ENCODE results near the gene SLC6A11. TPM values are rescaled to one million over a fixed set of nuclear protein-coding genes. Genes with fewer than 3 reads are reported as not detected.

SLC6A11 gene
- polyA plus RNA-seq, 2 donors, result 6.1 to 7.3 TPM

DNA sequence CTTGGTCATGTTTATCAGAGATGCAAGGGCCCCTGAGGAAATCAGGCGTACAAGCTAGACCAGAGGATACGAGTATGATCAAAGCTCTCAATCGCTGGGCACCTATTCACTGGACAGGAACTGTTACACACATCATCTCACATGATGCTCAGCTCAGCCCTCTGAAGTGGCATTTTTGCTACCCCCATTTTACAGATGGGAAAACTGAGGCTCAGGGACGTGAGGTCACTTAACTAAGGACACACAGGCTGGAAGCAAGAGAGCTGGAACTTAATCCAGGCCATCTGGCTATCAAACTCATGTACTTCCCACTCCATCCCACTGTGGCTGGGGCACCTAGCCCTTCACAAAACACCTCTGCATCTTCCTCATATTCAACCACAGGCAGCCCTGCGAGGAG lies 103.6 kb downstream of the SLC6A11 start:
- 71 to 81% methylated on average over 5 of the region's 5 CpGs for WGBS, 2 donors
- Histone ChIP-seq H3K27me3 (ENCODE audit: control insufficient read depth in 1 of 2, insufficient read depth in 2 of 2, low read length in 2 of 2) (no peaks in the 10 kb centered on the region), H3K27ac (ENCODE audit: low read depth in 2 of 2, low read length in 1 of 2) (no peak overlapping the region), H3K4me3 (ENCODE audit: low read depth in 1 of 2, low read length in 2 of 2) (no peak overlapping the region), H3K4me1 (ENCODE audit: control insufficient read depth in 2 of 2, insufficient read depth in 2 of 2, low read length in 1 of 2) (no peaks in the 10 kb centered on the region), H3K9me3 (ENCODE audit: control insufficient read depth in 2 of 2, insufficient read depth in 1 of 2, low read depth in 1 of 2, low read length in 1 of 2) (no peaks in the 10 kb centered on the region), H3K36me3 (ENCODE audit: control insufficient read depth in 2 of 2, insufficient read depth in 2 of 2, low read length in 1 of 2) (peaks cover 3 to 4% of the 10 kb centered on the region in 2 donors)

DNA sequence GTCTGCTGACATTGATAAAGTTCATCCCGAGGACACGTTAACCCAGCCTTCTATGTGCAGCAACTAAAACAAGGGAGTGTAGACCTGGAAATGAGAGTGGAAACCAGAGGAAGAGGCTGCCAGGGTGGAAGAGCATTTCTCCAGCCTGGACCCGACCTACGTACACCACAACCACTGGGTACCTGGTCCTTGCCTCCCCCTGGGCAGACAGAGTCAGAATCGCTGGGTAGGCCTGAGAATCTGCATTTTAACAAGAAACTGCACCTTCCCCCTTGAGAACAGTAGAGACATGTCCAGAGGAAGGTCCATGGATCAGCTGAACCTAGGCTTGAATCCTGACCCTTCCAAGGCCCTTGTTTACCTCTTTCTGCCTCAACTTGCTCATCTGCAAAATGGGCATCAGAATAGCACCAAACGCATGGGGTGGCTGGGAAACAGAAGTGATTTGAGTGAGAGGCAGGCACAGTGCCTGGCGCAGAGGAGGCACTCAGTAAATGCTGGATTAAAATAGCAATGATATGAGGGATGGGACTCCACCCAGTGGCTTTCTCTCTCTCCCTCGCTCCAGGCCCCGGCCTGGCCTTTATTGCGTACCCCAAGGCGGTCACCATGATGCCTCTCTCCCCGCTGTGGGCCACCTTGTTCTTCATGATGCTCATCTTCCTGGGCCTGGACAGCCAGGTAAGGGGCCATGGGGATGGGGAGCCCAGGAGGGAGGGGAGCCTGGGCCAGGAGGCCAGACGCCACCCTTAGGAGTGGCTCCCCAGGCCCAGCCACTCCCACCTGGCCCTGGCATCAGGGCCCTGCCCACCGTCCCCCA lies 109.6 kb downstream of the SLC6A11 start:
- H3K4me3 ChIP-seq (ENCODE audit: low read depth in 1 of 2, low read length in 2 of 2), result peak overlapping the region; percentile 32 to 38
- peaks cover 8 to 14% of the 10 kb centered on the region in 2 donors for H3K4me1 ChIP-seq (ENCODE audit: control insufficient read depth in 2 of 2, insufficient read depth in 2 of 2, low read length in 1 of 2)
- no peaks in the 10 kb centered on the region for H3K9me3 ChIP-seq (ENCODE audit: control insufficient read depth in 2 of 2, insufficient read depth in 1 of 2, low read depth in 1 of 2, low read length in 1 of 2)
- peak overlapping the region; percentile 94 to 95 for H3K27ac ChIP-seq (ENCODE audit: low read depth in 2 of 2, low read length in 1 of 2)
- WGBS, 2 donors, result 71 to 83% methylated on average over 13 to 14 of the region's 14 CpGs
- no peaks in the 10 kb centered on the region for H3K27me3 ChIP-seq (ENCODE audit: control insufficient read depth in 1 of 2, insufficient read depth in 2 of 2, low read length in 2 of 2)
- H3K36me3 ChIP-seq (ENCODE audit: control insufficient read depth in 2 of 2, insufficient read depth in 2 of 2, low read length in 1 of 2), result no peaks in the 10 kb centered on the region

DNA sequence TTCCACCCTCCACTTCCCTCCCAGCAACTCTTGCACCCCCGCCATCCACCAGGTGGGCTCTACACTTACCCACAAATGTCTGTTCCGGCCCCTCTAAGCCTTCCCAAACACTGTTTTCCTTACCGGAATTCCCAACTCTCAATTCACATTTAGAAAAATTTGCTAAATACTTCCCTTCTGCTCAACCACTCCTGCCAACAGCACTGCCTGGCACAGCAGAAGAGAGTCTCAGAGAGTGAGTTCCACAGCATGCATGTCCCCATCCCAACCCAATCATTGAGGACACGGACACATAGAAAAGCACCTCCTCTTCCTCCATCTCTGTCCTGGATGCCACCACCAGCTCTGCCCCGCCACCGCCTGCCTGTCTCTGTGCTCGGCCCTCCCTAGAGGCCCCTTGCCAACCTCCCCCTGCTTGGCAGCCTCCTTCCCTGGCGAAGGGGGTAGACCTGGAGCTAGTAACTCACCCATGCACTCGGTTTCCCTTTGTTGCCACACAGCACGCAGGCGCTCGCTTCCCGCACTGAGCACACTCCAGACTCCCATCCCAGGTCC lies 110.3 kb downstream of the SLC6A11 start:
- Histone ChIP-seq H3K4me1 (ENCODE audit: control insufficient read depth in 2 of 2, insufficient read depth in 2 of 2, low read length in 1 of 2) (peaks cover 8 to 14% of the 10 kb centered on the region in 2 donors), H3K9me3 (ENCODE audit: control insufficient read depth in 2 of 2, insufficient read depth in 1 of 2, low read depth in 1 of 2, low read length in 1 of 2) (no peaks in the 10 kb centered on the region), H3K4me3 (ENCODE audit: low read depth in 1 of 2, low read length in 2 of 2) (peak overlapping the region; percentile 32 to 45), H3K27ac (ENCODE audit: low read depth in 2 of 2, low read length in 1 of 2) (peak overlapping the region; percentile 94 to 95), H3K36me3 (ENCODE audit: control insufficient read depth in 2 of 2, insufficient read depth in 2 of 2, low read length in 1 of 2) (no peaks in the 10 kb centered on the region), H3K27me3 (ENCODE audit: control insufficient read depth in 1 of 2, insufficient read depth in 2 of 2, low read length in 2 of 2) (no peaks in the 10 kb centered on the region)
- WGBS, 2 donors, result 52 to 60% methylated on average over 13 of the region's 13 CpGs

DNA sequence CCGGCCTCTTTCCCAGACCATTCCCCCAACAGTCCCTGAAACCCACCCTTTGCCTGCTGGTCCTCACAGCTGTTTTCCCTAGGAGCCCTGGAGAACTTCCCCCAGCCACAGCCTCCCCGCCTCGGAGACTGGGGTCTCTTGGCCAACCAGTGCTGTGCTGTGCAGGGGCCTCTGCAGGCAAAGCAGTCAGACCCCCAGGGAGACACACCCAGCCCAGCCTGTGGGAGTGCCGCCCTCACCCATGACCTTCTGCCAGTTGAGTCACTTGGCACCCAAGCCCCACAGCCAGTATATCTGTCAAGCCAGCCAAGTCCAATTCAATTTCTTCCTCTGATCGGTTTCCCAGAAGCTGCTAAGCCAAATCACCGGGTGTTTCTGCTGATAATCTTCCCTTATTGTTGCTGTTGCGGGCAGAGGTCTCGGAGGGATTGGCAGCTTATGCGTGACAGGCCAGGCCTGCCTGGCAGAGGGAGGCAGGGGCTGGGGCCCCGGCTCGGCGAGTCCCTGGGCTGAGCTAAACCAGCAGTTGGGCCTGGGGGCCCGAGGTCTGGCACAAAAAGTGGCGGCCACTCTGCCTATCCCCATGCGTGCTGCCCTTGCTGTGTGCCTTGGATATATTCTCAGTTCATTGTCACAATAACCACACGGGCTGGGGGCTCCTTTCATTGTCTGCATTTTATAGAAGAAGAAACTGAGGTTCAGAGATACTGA lies 110.9 kb downstream of the SLC6A11 start:
- H3K9me3 ChIP-seq (ENCODE audit: control insufficient read depth in 2 of 2, insufficient read depth in 1 of 2, low read depth in 1 of 2, low read length in 1 of 2), result no peaks in the 10 kb centered on the region
- peak overlapping the region; percentile 32 to 45 for H3K4me3 ChIP-seq (ENCODE audit: low read depth in 1 of 2, low read length in 2 of 2)
- H3K27me3 ChIP-seq (ENCODE audit: control insufficient read depth in 1 of 2, insufficient read depth in 2 of 2, low read length in 2 of 2), result no peaks in the 10 kb centered on the region
- peaks cover 8 to 14% of the 10 kb centered on the region in 2 donors for H3K4me1 ChIP-seq (ENCODE audit: control insufficient read depth in 2 of 2, insufficient read depth in 2 of 2, low read length in 1 of 2)
- peak overlapping the region; percentile 94 to 95 for H3K27ac ChIP-seq (ENCODE audit: low read depth in 2 of 2, low read length in 1 of 2)
- H3K36me3 ChIP-seq (ENCODE audit: control insufficient read depth in 2 of 2, insufficient read depth in 2 of 2, low read length in 1 of 2), result no peaks in the 10 kb centered on the region
- 40 to 50% methylated on average over 16 of the region's 16 CpGs for WGBS, 2 donors

GRCh38 chr3:10927551-10927950 lies 111.5 kb downstream of the SLC6A11 start:
- peaks cover 8 to 14% of the 10 kb centered on the region in 2 donors for H3K4me1 ChIP-seq (ENCODE audit: control insufficient read depth in 2 of 2, insufficient read depth in 2 of 2, low read length in 1 of 2)
- H3K36me3 ChIP-seq (ENCODE audit: control insufficient read depth in 2 of 2, insufficient read depth in 2 of 2, low read length in 1 of 2), result no peaks in the 10 kb centered on the region
- no peaks in the 10 kb centered on the region for H3K27me3 ChIP-seq (ENCODE audit: control insufficient read depth in 1 of 2, insufficient read depth in 2 of 2, low read length in 2 of 2)
- WGBS, 2 donors, result 38 to 48% methylated on average over 4 of the region's 4 CpGs
- H3K4me3 ChIP-seq (ENCODE audit: low read depth in 1 of 2, low read length in 2 of 2), result no peak overlapping the region
- H3K9me3 ChIP-seq (ENCODE audit: control insufficient read depth in 2 of 2, insufficient read depth in 1 of 2, low read depth in 1 of 2, low read length in 1 of 2), result no peaks in the 10 kb centered on the region
- H3K27ac ChIP-seq (ENCODE audit: low read depth in 2 of 2, low read length in 1 of 2), result peak overlapping the region; percentile 94 to 95

- no peaks in the 10 kb centered on the region for H3K27me3 ChIP-seq (ENCODE audit: control insufficient read depth in 1 of 2, insufficient read depth in 2 of 2, low read length in 2 of 2)
- 37 to 53% methylated on average over 9 of the region's 9 CpGs for WGBS, 2 donors
- no peaks in the 10 kb centered on the region for H3K36me3 ChIP-seq (ENCODE audit: control insufficient read depth in 2 of 2, insufficient read depth in 2 of 2, low read length in 1 of 2)
- no peak overlapping the region for H3K4me3 ChIP-seq (ENCODE audit: low read depth in 1 of 2, low read length in 2 of 2)
- H3K4me1 ChIP-seq (ENCODE audit: control insufficient read depth in 2 of 2, insufficient read depth in 2 of 2, low read length in 1 of 2), result peaks cover 8 to 20% of the 10 kb centered on the region in 2 donors
- H3K9me3 ChIP-seq (ENCODE audit: control insufficient read depth in 2 of 2, insufficient read depth in 1 of 2, low read depth in 1 of 2, low read length in 1 of 2), result no peaks in the 10 kb centered on the region
- peak overlapping the region; percentile 69 to 70 for H3K27ac ChIP-seq (ENCODE audit: low read depth in 2 of 2, low read length in 1 of 2)
These were observed 112.5 kb downstream of the SLC6A11 start for GRCh38 chr3:10928407-10928960.

- no peaks in the 10 kb centered on the region for H3K27me3 ChIP-seq (ENCODE audit: control insufficient read depth in 1 of 2, insufficient read depth in 2 of 2, low read length in 2 of 2)
- H3K4me1 ChIP-seq (ENCODE audit: control insufficient read depth in 2 of 2, insufficient read depth in 2 of 2, low read length in 1 of 2), result peaks cover 8 to 23% of the 10 kb centered on the region in 2 donors
- H3K4me3 ChIP-seq (ENCODE audit: low read depth in 1 of 2, low read length in 2 of 2), result no peak overlapping the region
- peak overlapping the region in 1 of 2 donors; percentile 69 for H3K27ac ChIP-seq (ENCODE audit: low read depth in 2 of 2, low read length in 1 of 2)
- H3K36me3 ChIP-seq (ENCODE audit: control insufficient read depth in 2 of 2, insufficient read depth in 2 of 2, low read length in 1 of 2), result no peaks in the 10 kb centered on the region
- WGBS, 2 donors, result 87 to 88% methylated on average over 17 of the region's 17 CpGs
- no peaks in the 10 kb centered on the region for H3K9me3 ChIP-seq (ENCODE audit: control insufficient read depth in 2 of 2, insufficient read depth in 1 of 2, low read depth in 1 of 2, low read length in 1 of 2)
These were observed 113.0 kb downstream of the SLC6A11 start for GRCh38 chr3:10928961-10929471.

- Histone ChIP-seq H3K36me3 (ENCODE audit: control insufficient read depth in 2 of 2, insufficient read depth in 2 of 2, low read length in 1 of 2) (no peaks in the 10 kb centered on the region), H3K9me3 (ENCODE audit: control insufficient read depth in 2 of 2, insufficient read depth in 1 of 2, low read depth in 1 of 2, low read length in 1 of 2) (no peaks in the 10 kb centered on the region), H3K27ac (ENCODE audit: low read depth in 2 of 2, low read length in 1 of 2) (no peak overlapping the region), H3K27me3 (ENCODE audit: control insufficient read depth in 1 of 2, insufficient read depth in 2 of 2, low read length in 2 of 2) (no peaks in the 10 kb centered on the region), H3K4me1 (ENCODE audit: control insufficient read depth in 2 of 2, insufficient read depth in 2 of 2, low read length in 1 of 2) (peaks cover 8 to 32% of the 10 kb centered on the region in 2 donors), H3K4me3 (ENCODE audit: low read depth in 1 of 2, low read length in 2 of 2) (no peak overlapping the region)
- WGBS, 2 donors, result 72 to 79% methylated on average over 9 of the region's 9 CpGs
These were observed 114.1 kb downstream of the SLC6A11 start for GRCh38 chr3:10929978-10930665.

GRCh38 chr3:10930666-10931040 lies 114.6 kb downstream of the SLC6A11 start:
- 82% methylated on average over 8 of the region's 8 CpGs for WGBS, 2 donors
- H3K27ac ChIP-seq (ENCODE audit: low read depth in 2 of 2, low read length in 1 of 2), result no peak overlapping the region

More at GRCh38 chr3:10930666-10931040, 114.6 kb downstream of the SLC6A11 start:
- Histone ChIP-seq H3K9me3 (ENCODE audit: control insufficient read depth in 2 of 2, insufficient read depth in 1 of 2, low read depth in 1 of 2, low read length in 1 of 2) (no peaks in the 10 kb centered on the region), H3K4me3 (ENCODE audit: low read depth in 1 of 2, low read length in 2 of 2) (no peak overlapping the region), H3K36me3 (ENCODE audit: control insufficient read depth in 2 of 2, insufficient read depth in 2 of 2, low read length in 1 of 2) (no peaks in the 10 kb centered on the region), H3K4me1 (ENCODE audit: control insufficient read depth in 2 of 2, insufficient read depth in 2 of 2, low read length in 1 of 2) (peaks cover 8 to 30% of the 10 kb centered on the region in 2 donors), H3K27me3 (ENCODE audit: control insufficient read depth in 1 of 2, insufficient read depth in 2 of 2, low read length in 2 of 2) (no peaks in the 10 kb centered on the region)
